ENCODE data around the gene HSPA1A.
"Not testable (repeated sequence)": the region's sequence is repeated elsewhere in the genome, so short reads cannot be mapped to it uniquely, and the experiment has no call there.

HSPA1A gene

GRCh38 chr6:31784098-31784925 is 31.0 kb upstream of the HSPA1A start:
- Histone ChIP-seq H3K4me2 (ENCODE audit: low read length) (no peak overlapping the region), H3K4me1 (ENCODE audit: control insufficient read depth, insufficient read depth, low read length) (no peaks in the 10 kb centered on the region), H3K4me3 (ENCODE audit: low read length) (no peak overlapping the region), H3K9me3 (replicated peaks; ENCODE audit: low read length) (no peaks in the 10 kb centered on the region), H3K27me3 (ENCODE audit: control insufficient read depth, insufficient read depth, low read length) (no peaks in the 10 kb centered on the region), H3K9ac (ENCODE audit: low read depth, low read length) (no peak overlapping the region), H3K36me3 (ENCODE audit: insufficient read depth, low read length) (peaks cover 62% of the 10 kb centered on the region)

DNA sequence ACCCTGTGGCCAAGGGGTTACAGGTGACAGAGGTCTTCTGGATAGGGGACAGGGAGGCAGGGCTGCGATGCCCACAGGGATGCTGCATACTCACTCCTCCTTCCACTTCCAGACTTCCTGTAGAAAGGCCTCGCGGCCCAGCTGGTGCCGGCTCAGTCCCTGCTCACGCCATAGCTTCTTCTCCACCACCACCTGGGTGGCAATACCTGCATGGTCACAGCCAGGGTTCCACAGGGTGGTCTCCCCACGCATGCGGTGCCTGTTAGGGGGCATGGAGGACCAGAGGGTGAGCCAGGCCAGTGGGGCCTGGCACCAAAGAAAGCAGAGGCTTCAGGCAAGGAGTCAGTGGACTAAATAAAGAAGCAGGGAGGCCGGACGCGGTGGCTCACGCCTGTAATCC is 29.9 kb upstream of the HSPA1A start:
- Histone ChIP-seq H3K27me3 (ENCODE audit: control insufficient read depth, insufficient read depth, low read length) (no peaks in the 10 kb centered on the region), H3K4me3 (ENCODE audit: low read length) (no peak overlapping the region), H3K9me3 (replicated peaks; ENCODE audit: low read length) (no peaks in the 10 kb centered on the region), H3K36me3 (ENCODE audit: insufficient read depth, low read length) (peaks cover 54% of the 10 kb centered on the region), H3K4me1 (ENCODE audit: control insufficient read depth, insufficient read depth, low read length) (no peaks in the 10 kb centered on the region), H3K4me2 (ENCODE audit: low read length) (no peak overlapping the region), H3K9ac (ENCODE audit: low read depth, low read length) (no peak overlapping the region)

DNA sequence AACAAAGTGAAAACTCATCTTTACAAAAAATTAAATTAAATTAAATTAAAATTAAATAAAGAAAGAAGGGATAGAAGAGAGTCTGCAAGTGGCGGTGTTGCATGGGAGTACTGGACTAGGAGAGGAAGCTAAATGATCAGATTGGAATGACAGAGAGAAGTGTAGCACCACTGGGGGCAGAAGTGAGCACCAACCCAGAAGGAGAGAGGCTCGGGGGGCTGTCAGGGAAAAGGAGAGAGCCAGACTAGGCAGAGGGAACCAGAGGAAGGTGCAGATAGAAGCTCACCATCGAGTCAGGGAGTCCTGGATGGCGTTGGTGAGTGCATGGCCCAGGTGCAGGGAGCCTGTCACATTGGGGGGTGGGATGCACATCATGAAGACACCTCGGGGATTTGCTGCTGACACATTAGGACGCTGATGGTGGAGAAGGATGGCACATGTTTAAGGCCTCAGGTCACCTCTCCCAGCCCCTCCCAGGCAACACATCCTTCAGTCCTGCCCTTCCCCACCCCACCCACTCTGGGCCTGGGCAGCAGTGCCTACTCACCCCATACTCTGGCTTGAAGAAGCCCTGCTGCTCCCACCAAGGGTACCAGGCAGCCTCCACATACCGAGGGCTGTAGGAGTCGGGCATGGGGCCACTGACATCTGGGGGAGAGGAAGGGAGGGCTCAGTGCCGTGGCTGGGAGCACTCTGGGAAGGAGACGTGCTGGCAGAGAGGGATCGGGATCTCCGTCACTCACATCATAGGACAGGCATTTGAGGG is 23.8 kb upstream of the HSPA1A start:
- H3K9me3 ChIP-seq (replicated peaks; ENCODE audit: low read length) = no peaks in the 10 kb centered on the region
- peaks cover 30% of the 10 kb centered on the region for H3K36me3 ChIP-seq (ENCODE audit: insufficient read depth, low read length)
- H3K4me2 ChIP-seq (ENCODE audit: low read length) = no peak overlapping the region
- no peaks in the 10 kb centered on the region for H3K27me3 ChIP-seq (ENCODE audit: control insufficient read depth, insufficient read depth, low read length)
- H3K9ac ChIP-seq (ENCODE audit: low read depth, low read length) = no peak overlapping the region
- peaks cover 21% of the 10 kb centered on the region for H3K4me1 ChIP-seq (ENCODE audit: control insufficient read depth, insufficient read depth, low read length)
- H3K4me3 ChIP-seq (ENCODE audit: low read length) = no peak overlapping the region

DNA sequence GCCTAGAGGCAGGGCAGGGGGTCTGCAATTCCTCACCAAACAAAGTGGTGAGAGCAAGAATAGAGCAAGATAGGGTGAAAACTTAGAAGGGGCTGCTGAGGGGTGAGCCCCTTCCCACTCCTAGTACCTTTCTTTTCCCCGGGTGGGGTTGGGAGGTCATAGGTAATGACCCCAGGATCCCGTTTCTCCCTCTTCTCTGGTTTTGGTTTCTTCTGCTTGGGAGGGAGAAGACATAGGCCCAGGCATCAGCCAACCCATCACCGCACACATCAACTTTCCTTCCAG is 23.3 kb upstream of the HSPA1A start:
- Histone ChIP-seq H3K36me3 (ENCODE audit: insufficient read depth, low read length) (peaks cover 30% of the 10 kb centered on the region), H3K27me3 (ENCODE audit: control insufficient read depth, insufficient read depth, low read length) (no peaks in the 10 kb centered on the region), H3K9me3 (replicated peaks; ENCODE audit: low read length) (no peaks in the 10 kb centered on the region), H3K4me2 (ENCODE audit: low read length) (no peak overlapping the region), H3K9ac (ENCODE audit: low read depth, low read length) (no peak overlapping the region), H3K4me3 (ENCODE audit: low read length) (no peak overlapping the region), H3K4me1 (ENCODE audit: control insufficient read depth, insufficient read depth, low read length) (peaks cover 21% of the 10 kb centered on the region)

DNA sequence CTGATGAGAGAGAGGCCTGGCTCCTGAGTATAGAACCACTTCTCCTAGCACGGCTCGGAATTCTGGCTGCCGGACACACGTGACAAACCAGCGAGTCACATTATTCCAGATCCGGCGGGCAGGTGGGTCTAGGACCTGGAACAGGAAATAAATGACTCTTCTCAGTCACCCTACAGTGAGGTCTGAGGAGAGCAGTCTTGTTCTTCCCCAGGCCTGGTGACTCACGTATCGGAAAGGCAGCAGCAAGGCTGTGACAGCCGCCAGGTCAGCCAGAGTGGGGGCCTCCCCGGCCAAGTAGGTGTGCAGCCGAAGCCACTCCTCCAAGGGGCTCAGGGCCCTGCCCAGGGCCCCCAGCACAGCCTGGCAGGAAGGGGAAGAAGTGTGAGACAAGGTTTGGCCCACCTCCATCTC is 22.6 kb upstream of the HSPA1A start:
- H3K4me1 ChIP-seq (ENCODE audit: control insufficient read depth, insufficient read depth, low read length) = peaks cover 21% of the 10 kb centered on the region
- H3K9me3 ChIP-seq (replicated peaks; ENCODE audit: low read length) = no peaks in the 10 kb centered on the region
- no peak overlapping the region for H3K4me3 ChIP-seq (ENCODE audit: low read length)
- H3K4me2 ChIP-seq (ENCODE audit: low read length) = peak overlapping the region; percentile 42
- H3K36me3 ChIP-seq (ENCODE audit: insufficient read depth, low read length) = peaks cover 30% of the 10 kb centered on the region
- no peak overlapping the region for H3K9ac ChIP-seq (ENCODE audit: low read depth, low read length)
- no peaks in the 10 kb centered on the region for H3K27me3 ChIP-seq (ENCODE audit: control insufficient read depth, insufficient read depth, low read length)

DNA sequence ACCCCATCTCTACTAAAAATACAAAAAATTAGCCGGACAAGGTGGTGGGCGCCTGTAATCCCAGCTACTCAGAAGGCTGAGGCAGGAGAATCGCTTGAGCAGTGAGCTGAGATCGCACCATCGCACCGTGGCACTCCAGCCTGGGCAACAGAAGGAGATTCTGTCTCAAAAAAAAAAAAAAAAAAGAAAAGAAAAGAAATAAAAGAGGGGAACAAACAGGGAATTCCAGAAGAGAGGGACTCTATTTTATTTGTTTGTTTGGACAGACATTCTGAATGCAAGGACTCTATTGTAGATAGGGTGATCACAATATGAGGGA is 21.5 kb upstream of the HSPA1A start:
- Histone ChIP-seq H3K4me1 (ENCODE audit: control insufficient read depth, insufficient read depth, low read length) (peaks cover 21% of the 10 kb centered on the region), H3K4me3 (ENCODE audit: low read length) (peak overlapping the region; percentile 85), H3K4me2 (ENCODE audit: low read length) (peak overlapping the region; percentile 84), H3K36me3 (ENCODE audit: insufficient read depth, low read length) (peaks cover 30% of the 10 kb centered on the region), H3K9ac (ENCODE audit: low read depth, low read length) (peak overlapping the region; percentile 95)
- not testable (repeated sequence) for H3K27me3 ChIP-seq (ENCODE audit: control insufficient read depth, insufficient read depth, low read length); H3K9me3 ChIP-seq (replicated peaks; ENCODE audit: low read length)

GRCh38 chr6:31794294-31794865 is 21.0 kb upstream of the HSPA1A start:
- H3K36me3 ChIP-seq (ENCODE audit: insufficient read depth, low read length) = peaks cover 27% of the 10 kb centered on the region
- H3K4me1 ChIP-seq (ENCODE audit: control insufficient read depth, insufficient read depth, low read length) = peaks cover 21% of the 10 kb centered on the region
- no peaks in the 10 kb centered on the region for H3K27me3 ChIP-seq (ENCODE audit: control insufficient read depth, insufficient read depth, low read length)
- peak overlapping the region; percentile 85 for H3K4me3 ChIP-seq (ENCODE audit: low read length)
- no peaks in the 10 kb centered on the region for H3K9me3 ChIP-seq (replicated peaks; ENCODE audit: low read length)
- peak overlapping the region; percentile 95 for H3K9ac ChIP-seq (ENCODE audit: low read depth, low read length)
- H3K4me2 ChIP-seq (ENCODE audit: low read length) = peak overlapping the region; percentile 84

- Histone ChIP-seq H3K4me3 (ENCODE audit: low read length) (peak overlapping the region; percentile 85), H3K36me3 (ENCODE audit: insufficient read depth, low read length) (peaks cover 24% of the 10 kb centered on the region), H3K9ac (ENCODE audit: low read depth, low read length) (peak overlapping the region; percentile 95), H3K27me3 (ENCODE audit: control insufficient read depth, insufficient read depth, low read length) (no peaks in the 10 kb centered on the region), H3K9me3 (replicated peaks; ENCODE audit: low read length) (no peaks in the 10 kb centered on the region), H3K4me1 (ENCODE audit: control insufficient read depth, insufficient read depth, low read length) (peaks cover 23% of the 10 kb centered on the region), H3K4me2 (ENCODE audit: low read length) (peak overlapping the region; percentile 84)
Measured at GRCh38 chr6:31794866-31795615, 20.3 kb upstream of the HSPA1A start.

DNA sequence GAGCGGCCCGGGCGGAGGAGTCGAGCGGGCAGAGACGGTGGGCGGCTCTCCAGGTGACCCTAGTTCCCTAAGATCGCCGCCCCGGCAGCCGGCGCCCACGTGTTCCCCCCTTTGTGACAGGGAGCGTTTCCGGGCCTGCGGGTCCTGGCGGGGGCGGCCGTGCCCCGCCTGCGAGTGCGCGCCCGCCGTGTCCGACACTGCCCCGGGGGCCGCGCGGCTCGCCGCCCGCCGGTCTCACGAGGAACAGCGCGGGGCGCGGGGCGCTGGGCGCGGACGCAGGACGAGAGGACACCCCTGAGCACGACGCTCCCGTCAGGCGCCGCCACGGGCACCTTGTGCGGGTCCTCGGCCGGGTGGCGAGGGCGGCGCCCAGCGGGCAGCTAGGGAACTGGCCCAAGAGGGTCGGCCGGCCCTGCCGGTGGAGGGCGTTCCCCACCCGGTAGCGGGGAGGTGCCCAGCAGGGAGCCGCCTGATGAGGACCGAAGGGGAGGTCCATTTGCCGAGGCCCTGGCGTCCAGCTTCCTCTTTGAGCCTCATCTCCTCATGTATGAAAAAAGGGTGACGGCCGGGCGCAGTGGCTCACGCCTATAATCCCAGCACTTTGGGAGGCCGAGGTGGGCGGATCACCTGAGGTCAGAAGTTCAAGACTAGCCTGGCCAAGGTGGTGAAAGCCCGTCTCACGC is 19.6 kb upstream of the HSPA1A start, which contains the start of gene VARS1:
TSS of gene VARS1 (minus strand) at position 137 of the 683 bp plus-strand sequence. CDS start 535 bp downstream, outside the sequence.
- Histone ChIP-seq H3K9me3 (replicated peaks; ENCODE audit: low read length) (no peaks in the 10 kb centered on the region), H3K36me3 (ENCODE audit: insufficient read depth, low read length) (peaks cover 21% of the 10 kb centered on the region), H3K9ac (ENCODE audit: low read depth, low read length) (peak within 1 kb of the TSS; percentile 95), H3K4me1 (ENCODE audit: control insufficient read depth, insufficient read depth, low read length) (peaks cover 23% of the 10 kb centered on the region), H3K4me2 (ENCODE audit: low read length) (peak within 1 kb of the TSS; percentile 84), H3K27me3 (ENCODE audit: control insufficient read depth, insufficient read depth, low read length) (no peaks in the 10 kb centered on the region), H3K4me3 (ENCODE audit: low read length) (peak within 1 kb of the TSS; percentile 85)

GRCh38 chr6:31796993-31797385 is 18.4 kb upstream of the HSPA1A start:
- H3K9ac ChIP-seq (ENCODE audit: low read depth, low read length) = no peak overlapping the region
- peaks cover 23% of the 10 kb centered on the region for H3K4me1 ChIP-seq (ENCODE audit: control insufficient read depth, insufficient read depth, low read length)
- H3K36me3 ChIP-seq (ENCODE audit: insufficient read depth, low read length) = peaks cover 10% of the 10 kb centered on the region
- no peaks in the 10 kb centered on the region for H3K27me3 ChIP-seq (ENCODE audit: control insufficient read depth, insufficient read depth, low read length)
- no peak overlapping the region for H3K4me2 ChIP-seq (ENCODE audit: low read length)
- H3K9me3 ChIP-seq (replicated peaks; ENCODE audit: low read length) = no peaks in the 10 kb centered on the region
- no peak overlapping the region for H3K4me3 ChIP-seq (ENCODE audit: low read length)

GRCh38 chr6:31797588-31797987 is 17.8 kb upstream of the HSPA1A start:
- Histone ChIP-seq H3K4me2 (ENCODE audit: low read length) (no peak overlapping the region), H3K4me1 (ENCODE audit: control insufficient read depth, insufficient read depth, low read length) (peaks cover 22% of the 10 kb centered on the region), H3K4me3 (ENCODE audit: low read length) (no peak overlapping the region)

More at GRCh38 chr6:31797588-31797987, 17.8 kb upstream of the HSPA1A start:
- Histone ChIP-seq H3K9ac (ENCODE audit: low read depth, low read length) (no peak overlapping the region), H3K27me3 (ENCODE audit: control insufficient read depth, insufficient read depth, low read length) (no peaks in the 10 kb centered on the region), H3K36me3 (ENCODE audit: insufficient read depth, low read length) (peaks cover 5% of the 10 kb centered on the region), H3K9me3 (replicated peaks; ENCODE audit: low read length) (no peaks in the 10 kb centered on the region)
